Stimulated activated CD8-positive, alpha-beta memory T cell treated with anti-CD3 and anti-CD28 coated beads, Interleukin-2, amount 100 ng/mL, for 1 hour (primary cell): ENCODE measurements around the gene PMFBP1.

Experiments
- DNase-seq, 2 donors: peaks; one replicate each; pipeline ENCODE4 v3.0.0-alpha.2; 2020; ENCODE audit warnings: low read depth in 2 of 2

The PMFBP1 gene

GRCh38 chr16:72129976-72130656 is 41.8 kb downstream of the PMFBP1 start:
- DNase-seq = no peak

DNA sequence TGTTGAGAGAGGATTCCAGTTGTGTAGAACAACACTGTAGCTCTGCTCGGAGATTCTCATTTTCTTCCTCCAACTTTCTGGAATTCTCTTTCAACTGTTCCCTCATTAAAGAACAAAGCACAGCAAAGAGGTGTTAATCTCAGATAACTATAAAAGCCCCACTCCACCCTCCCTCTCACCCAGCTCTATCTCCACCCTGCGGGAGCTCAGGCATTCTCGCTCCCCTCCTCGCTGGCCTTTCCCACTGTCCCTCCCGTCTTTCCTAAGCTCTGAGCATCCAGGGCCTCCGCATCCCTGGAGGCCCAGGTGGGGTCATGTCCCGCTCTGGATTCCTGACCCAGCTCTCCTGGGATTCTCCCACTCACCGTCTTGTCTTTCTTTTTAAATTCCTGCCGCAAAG is 43.3 kb downstream of the PMFBP1 start:
- no peak for DNase-seq

GRCh38 chr16:72126429-72126765 is 45.6 kb downstream of the PMFBP1 start:
- DNase-seq = no peak

- DNase-seq = no peak
Measured at GRCh38 chr16:72125635-72126428, 46.1 kb downstream of the PMFBP1 start.

GRCh38 chr16:72124761-72125634 is 47.0 kb downstream of the PMFBP1 start:
- DNase-seq = peak; percentile 5 to 22

DNA sequence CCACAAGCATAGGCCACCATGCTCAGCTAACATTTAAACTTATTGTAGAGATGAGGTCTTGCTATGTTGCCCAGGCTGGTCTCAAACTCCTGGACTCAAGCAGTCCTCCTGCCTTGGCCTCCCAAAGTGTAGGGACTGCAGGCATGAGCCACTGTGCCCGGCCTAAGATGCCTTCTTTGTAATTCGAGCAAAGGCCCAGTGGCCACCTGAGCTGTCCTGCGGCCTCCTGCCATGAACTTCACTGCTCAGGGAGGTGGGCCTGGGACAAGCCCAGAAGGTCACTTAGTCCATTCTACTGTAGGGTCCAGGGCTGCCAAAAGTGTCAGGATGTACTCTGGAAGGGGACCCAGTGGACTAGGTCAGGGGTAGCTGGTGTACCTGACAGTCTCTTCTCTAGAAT is 47.8 kb downstream of the PMFBP1 start:
- DNase-seq = no peak

GRCh38 chr16:72123426-72123825 is 48.5 kb downstream of the PMFBP1 start:
- DNase-seq = no peak

- DNase-seq = no peak
Measured at GRCh38 chr16:72122916-72123315, 49.0 kb downstream of the PMFBP1 start.

GRCh38 chr16:72122308-72122707 is 49.6 kb downstream of the PMFBP1 start:
- no peak for DNase-seq

DNA sequence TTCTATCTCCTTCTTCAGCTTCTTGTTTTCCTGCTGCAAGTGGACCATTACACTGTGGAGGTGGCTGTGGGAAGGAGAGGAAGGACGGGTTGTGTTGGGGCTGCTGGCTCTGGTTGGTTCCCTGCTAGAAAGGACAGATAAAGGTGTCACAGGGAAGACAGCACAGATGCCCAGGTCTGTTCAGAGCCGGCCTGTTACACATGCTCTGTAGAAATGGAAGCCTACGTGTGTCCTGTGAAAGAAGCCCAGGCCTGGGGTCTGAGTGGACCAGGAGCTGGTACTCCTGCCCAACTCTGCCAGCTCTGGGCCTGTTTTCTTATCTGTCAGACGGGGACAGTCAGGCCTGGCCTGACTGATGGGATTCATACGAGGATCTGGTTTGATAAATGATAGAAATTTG is 51.9 kb downstream of the PMFBP1 start:
- no peak for DNase-seq

DNA sequence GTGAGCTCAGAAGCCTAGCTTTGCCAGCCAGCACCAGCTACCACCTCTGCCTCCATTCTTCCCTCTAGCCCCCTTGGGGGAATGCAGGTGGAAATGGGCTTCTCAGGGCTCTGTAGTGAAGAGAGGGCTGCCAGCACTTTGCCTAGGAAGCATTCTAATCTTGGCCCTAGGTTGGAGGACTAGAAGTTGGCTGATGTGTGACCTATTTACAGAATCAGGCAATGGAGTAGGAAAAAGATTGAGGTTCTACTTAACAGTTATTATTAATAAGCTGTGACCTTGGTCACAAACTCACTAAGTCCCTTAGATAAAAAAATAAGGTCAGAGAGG is 58.4 kb downstream of the PMFBP1 start:
- no peak for DNase-seq

- DNase-seq = no peak
Measured at GRCh38 chr16:72112906-72113615, 58.9 kb downstream of the PMFBP1 start.

DNA sequence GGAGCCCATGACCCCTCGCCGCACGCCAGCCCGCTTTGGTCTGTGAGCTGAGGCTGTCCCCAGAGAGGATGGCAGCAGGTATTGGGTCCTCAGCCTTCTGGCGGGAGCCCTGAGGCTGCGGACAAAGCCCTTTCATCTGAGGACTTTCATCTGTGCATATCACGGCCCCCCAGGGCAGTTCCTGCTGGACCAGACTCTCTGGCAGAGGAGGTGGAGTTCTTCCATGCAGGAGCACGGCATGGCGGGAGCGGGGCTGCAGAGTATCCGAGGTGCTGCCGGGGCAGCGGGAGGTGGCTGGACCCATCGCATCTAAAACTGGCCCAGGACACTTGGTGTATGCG is 59.5 kb downstream of the PMFBP1 start:
- DNase-seq = no peak

DNA sequence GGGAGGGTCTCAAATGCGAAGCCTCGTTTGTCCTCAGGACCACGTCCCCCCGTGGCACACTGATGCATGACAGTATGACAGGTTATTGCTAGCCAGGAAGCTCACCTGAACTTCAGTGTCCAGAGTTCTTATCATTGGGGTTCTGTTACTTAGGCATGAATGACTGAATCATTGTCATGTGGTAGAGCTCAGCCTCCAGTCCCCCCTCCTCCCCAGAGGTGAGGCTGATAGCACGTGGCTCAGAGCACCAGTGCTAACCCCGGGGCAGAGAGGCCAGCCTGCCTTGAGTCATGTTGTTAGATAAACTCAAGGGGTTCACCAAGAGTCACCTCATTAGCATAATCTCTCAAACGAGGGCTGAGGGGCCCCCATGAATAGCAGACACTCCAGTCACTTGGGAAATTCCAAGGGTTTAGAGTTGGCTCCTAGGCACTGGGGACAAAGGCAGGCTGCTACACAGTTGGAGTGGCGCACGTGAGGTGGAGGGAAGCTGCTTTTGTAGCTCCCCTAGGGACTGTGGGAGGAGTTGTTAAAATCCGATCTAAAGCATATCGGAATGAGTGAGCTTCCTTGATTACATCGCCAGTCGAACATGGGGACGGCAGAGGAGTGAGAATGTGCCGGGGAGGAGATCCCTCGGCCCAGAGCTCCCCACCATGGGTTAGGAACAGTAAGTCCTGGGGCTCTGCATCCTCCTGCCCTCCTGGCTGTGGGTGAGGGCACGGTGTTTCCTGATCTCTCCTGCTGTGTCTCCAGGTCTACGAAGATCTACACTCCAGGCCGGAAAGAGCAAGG is 60.1 kb downstream of the PMFBP1 start:
- DNase-seq = no peak

GRCh38 chr16:72110662-72111615 is 61.0 kb downstream of the PMFBP1 start:
- DNase-seq = no peak

DNA sequence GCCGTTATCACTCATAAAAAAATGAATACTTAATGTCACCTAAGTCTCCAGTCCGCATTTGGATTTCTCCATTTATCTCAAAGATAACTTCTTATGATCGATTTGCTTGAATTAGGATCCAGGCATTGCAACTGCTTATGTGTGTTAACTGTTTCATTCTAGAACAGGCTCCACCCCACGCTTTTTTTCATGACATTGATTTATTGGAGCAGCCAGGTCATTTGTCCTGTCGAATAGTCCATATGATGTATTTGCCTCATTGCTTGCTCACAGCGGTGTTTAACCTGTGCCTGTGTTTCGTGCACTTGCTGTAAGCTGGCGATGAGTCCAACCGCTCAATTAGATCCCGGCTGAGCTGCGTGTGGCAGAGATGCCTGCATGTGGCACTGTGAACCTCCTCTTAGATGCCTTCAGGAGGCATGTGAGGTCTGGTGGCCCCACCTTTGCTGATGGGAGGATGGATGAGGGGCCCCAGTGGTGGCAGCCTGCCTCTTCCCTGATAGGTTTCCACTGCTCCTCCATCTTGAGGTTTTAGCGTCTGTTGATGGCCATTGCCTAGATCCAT is 61.9 kb downstream of the PMFBP1 start:
- DNase-seq = no peak

GRCh38 chr16:72109300-72109699 is 62.7 kb downstream of the PMFBP1 start:
- DNase-seq = no peak

DNA sequence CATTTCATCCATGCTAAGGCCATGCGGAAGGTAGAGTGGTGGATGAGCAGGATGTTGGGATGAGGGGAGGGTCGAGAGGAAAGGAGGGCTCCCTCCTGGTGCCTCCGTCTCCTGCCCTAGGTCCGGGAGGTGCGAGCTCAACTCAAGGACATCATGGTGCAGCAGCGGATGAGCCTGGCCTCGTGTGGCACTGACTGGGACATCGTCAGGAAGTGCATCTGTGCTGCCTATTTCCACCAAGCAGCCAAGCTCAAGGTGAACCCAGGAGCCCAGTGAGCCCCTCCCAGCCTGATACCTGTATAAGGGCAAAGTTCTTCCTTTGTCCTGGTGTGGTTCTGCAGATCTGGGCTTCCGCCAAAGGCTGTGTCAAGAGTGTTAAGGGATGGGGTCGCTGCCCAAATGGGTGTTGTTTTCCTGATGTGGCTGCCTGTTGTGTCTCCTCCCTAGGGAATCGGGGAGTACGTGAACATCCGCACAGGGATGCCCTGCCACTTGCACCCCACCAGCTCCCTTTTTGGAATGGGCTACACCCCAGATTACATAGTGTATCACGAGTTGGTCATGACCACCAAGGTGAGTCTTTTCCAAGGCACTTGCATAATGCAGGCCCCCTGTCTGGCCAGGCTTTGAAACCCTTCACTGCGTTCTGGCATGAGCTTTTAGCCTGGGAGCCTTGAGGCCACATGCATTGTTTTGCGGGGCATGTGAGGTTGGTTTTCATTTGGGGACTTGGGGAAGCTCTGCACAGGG is 63.4 kb downstream of the PMFBP1 start:
- no peak for DNase-seq

DNA sequence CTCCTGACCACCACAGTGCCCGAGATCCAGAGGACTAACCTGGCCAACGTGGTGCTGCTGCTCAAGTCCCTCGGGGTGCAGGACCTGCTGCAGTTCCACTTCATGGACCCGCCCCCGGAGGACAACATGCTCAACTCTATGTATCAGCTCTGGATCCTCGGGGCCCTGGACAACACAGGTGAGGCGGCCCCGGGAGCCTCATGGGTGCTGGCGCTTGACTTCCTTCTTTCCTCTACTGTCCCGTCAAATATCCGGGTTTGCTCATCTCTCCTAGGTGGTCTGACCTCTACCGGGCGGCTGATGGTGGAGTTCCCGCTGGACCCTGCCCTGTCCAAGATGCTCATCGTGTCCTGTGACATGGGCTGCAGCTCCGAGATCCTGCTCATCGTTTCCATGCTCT is 64.6 kb downstream of the PMFBP1 start:
- no peak for DNase-seq
